Measurements from ENCODE around the gene UNC5CL.
A peak's percentile ranks its signal among the peaks of the same experiment; 100 is the strongest.
"Not testable (repeated sequence)": the region's sequence is repeated elsewhere in the genome, so short reads cannot be mapped to it uniquely, and the experiment has no call there.

Gene UNC5CL

DNA sequence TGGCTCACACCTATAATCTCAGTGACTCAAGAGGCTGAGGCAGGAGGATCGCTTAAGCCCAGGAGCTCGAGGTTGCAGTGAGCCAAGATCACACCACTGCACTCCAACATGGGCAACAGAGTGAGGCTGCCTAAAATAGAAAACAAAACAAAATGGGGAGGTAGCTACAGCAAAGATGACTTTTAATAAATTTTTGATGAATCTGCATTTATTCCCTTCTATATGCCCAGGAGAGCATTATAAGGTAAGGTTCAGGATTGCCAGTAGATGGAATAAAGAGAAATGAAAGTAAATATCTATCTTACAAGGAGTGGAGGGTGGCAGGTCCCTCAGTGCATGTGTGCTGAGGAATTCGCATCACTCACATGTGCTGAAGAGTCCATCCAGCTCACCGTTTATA, 24.2 kb downstream of the UNC5CL start:
- H3K4me1 Mint-ChIP-seq = peaks cover 14% of the 10 kb centered on the region
- peaks cover 4% of the 10 kb centered on the region for H3K27me3 Mint-ChIP-seq (ENCODE audit: low read depth)
- peaks cover 5% of the 10 kb centered on the region for H3K9me3 Mint-ChIP-seq
- H3K27ac Mint-ChIP-seq = no peak overlapping the region
- no peak overlapping the region for H3K4me3 Mint-ChIP-seq
- TF ChIP-seq, protein P1, sequence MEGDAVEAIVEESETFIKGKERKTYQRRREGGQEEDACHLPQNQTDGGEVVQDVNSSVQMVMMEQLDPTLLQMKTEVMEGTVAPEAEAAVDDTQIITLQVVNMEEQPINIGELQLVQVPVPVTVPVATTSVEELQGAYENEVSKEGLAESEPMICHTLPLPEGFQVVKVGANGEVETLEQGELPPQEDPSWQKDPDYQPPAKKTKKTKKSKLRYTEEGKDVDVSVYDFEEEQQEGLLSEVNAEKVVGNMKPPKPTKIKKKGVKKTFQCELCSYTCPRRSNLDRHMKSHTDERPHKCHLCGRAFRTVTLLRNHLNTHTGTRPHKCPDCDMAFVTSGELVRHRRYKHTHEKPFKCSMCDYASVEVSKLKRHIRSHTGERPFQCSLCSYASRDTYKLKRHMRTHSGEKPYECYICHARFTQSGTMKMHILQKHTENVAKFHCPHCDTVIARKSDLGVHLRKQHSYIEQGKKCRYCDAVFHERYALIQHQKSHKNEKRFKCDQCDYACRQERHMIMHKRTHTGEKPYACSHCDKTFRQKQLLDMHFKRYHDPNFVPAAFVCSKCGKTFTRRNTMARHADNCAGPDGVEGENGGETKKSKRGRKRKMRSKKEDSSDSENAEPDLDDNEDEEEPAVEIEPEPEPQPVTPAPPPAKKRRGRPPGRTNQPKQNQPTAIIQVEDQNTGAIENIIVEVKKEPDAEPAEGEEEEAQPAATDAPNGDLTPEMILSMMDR (IDR thresholded peaks at IDR 0.05; ENCODE audit: unreplicated experiment in 3 of 3) = no peak
- peaks cover 8% of the 10 kb centered on the region for H3K36me3 Mint-ChIP-seq (ENCODE audit: low read depth)

- Mint-ChIP-seq H3K36me3 (ENCODE audit: low read depth) (peaks cover 8% of the 10 kb centered on the region), H3K4me1 (peaks cover 14% of the 10 kb centered on the region), H3K9me3 (peaks cover 5% of the 10 kb centered on the region), H3K27ac (peak overlapping the region in 2 of 3 experiments; percentile 34 to 61), H3K27me3 (ENCODE audit: low read depth) (peaks cover 4% of the 10 kb centered on the region), H3K4me3 (no peak overlapping the region)
- TF ChIP-seq, protein P1 (IDR thresholded peaks at IDR 0.05; ENCODE audit: unreplicated experiment in 3 of 3) = no peak
Observed at GRCh38 chr6:41013466-41014153, 25.4 kb downstream of the UNC5CL start.

DNA sequence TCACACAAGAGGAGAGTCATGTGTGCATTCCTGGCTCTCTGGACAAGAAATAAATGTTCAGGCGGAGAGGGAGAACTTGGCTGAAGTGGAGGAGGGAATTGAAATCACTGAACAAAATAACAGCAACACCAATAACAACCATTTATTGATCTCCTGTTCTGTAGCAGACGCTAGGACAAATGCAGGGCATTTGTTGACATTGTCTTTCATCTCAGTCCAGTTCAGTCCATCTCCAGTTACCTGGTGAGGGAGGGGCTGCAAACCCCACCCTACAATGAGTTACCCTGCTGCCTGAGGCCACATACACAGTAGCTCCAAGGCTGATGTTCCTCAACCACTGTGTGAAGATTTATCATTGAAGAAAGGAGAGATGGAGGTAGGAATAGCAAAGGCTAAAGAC, 27.3 kb downstream of the UNC5CL start:
- no peak overlapping the region for H3K4me3 Mint-ChIP-seq
- H3K9me3 Mint-ChIP-seq = peaks cover 5% of the 10 kb centered on the region
- peaks cover 8% of the 10 kb centered on the region for H3K36me3 Mint-ChIP-seq (ENCODE audit: low read depth)
- no peak overlapping the region for H3K27ac Mint-ChIP-seq
- H3K27me3 Mint-ChIP-seq (ENCODE audit: low read depth) = peaks cover 4% of the 10 kb centered on the region
- H3K4me1 Mint-ChIP-seq = peaks cover 14% of the 10 kb centered on the region
- TF ChIP-seq, protein P1 (IDR thresholded peaks at IDR 0.05; ENCODE audit: unreplicated experiment in 3 of 3) = no peak

DNA sequence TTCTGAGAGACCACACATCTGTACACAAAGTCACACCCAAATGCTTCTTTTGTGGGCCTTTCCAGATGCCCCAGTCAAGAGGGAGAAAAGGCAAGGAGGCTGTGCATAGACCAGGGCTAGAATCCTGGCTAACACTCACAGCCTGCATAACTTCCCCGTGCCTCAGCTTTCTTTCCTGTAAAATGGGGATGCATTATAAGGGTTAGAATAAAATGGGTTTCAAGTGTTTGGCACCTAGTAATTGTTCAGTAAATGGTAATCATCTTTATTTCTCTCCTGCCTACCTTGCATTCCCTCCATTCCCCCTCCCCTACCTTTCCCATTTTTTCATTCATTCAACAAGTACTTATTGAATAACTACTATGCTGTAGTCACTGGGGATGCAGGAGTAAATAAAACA, 29.4 kb downstream of the UNC5CL start:
- H3K4me3 Mint-ChIP-seq = no peak overlapping the region
- peaks cover 2% of the 10 kb centered on the region for H3K9me3 Mint-ChIP-seq
- peaks cover 14% of the 10 kb centered on the region for H3K4me1 Mint-ChIP-seq
- H3K27me3 Mint-ChIP-seq (ENCODE audit: low read depth) = no peaks in the 10 kb centered on the region
- no peak overlapping the region for H3K27ac Mint-ChIP-seq
- H3K36me3 Mint-ChIP-seq (ENCODE audit: low read depth) = peaks cover 4% of the 10 kb centered on the region
- TF ChIP-seq, protein P1 (IDR thresholded peaks at IDR 0.05; ENCODE audit: unreplicated experiment in 3 of 3) = no peak

GRCh38 chr6:41008011-41008410, 31.0 kb downstream of the UNC5CL start:
- Mint-ChIP-seq H3K9me3 (peaks cover 2% of the 10 kb centered on the region), H3K27me3 (ENCODE audit: low read depth) (no peaks in the 10 kb centered on the region), H3K4me1 (peaks cover 22% of the 10 kb centered on the region), H3K36me3 (ENCODE audit: low read depth) (peaks cover 4% of the 10 kb centered on the region), H3K27ac (no peak overlapping the region), H3K4me3 (no peak overlapping the region)
- TF ChIP-seq, protein P1 (IDR thresholded peaks at IDR 0.05; ENCODE audit: unreplicated experiment in 3 of 3) = no peak

DNA sequence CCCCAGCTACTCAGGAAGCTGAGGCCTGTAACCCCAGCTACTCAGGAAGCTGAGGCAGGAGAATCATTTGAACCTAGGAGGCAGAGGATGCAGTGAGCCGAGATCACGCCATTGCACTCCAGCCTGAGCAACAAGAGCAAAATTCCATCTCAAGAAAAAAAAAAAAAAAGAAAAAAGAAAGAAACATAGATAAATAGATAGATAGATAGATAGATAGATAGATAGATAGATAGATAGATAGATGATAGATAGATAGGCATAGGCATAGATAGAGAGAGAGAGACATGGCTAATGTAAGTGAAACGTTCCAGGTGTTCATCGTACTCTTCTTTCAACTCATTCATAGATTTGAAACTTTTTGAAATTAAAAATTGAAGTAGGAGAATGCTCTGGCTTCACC, 32.0 kb downstream of the UNC5CL start:
- H3K27ac Mint-ChIP-seq, H3K9me3 Mint-ChIP-seq: not testable (repeated sequence)

More for the DNA sequence above, 32.0 kb downstream of the UNC5CL start:
- H3K4me1 Mint-ChIP-seq = peaks cover 30% of the 10 kb centered on the region
- H3K36me3 Mint-ChIP-seq (ENCODE audit: low read depth); H3K4me3 Mint-ChIP-seq; H3K27me3 Mint-ChIP-seq (ENCODE audit: low read depth): not testable (repeated sequence)
